GM21529 (cell line): Measurements from ENCODE around the gene SASH1.

Experiments used
- ATAC-seq: cut with Tn5 transposase; IDR thresholded peaks from one replicate; pipeline ENCODE4 v1.9.1; 2021; ENCODE audit not compliant: unreplicated experiment

Gene SASH1

GRCh38 chr6:148455674-148456558, 113.3 kb downstream of the SASH1 start:
- ATAC-seq = no peak

GRCh38 chr6:148457137-148457842, 114.7 kb downstream of the SASH1 start:
- no peak for ATAC-seq

GRCh38 chr6:148457843-148458159, 115.2 kb downstream of the SASH1 start:
- no peak for ATAC-seq

- ATAC-seq = no peak
These were observed 116.6 kb downstream of the SASH1 start for GRCh38 chr6:148459238-148459637.

GRCh38 chr6:148460876-148461646, 118.4 kb downstream of the SASH1 start:
- no peak for ATAC-seq

- no peak for ATAC-seq
These were observed 119.4 kb downstream of the SASH1 start for GRCh38 chr6:148461986-148462577.

- ATAC-seq = no peak
These were observed 121.0 kb downstream of the SASH1 start for GRCh38 chr6:148463671-148464070.

GRCh38 chr6:148464319-148465010, 121.8 kb downstream of the SASH1 start:
- peak; percentile 79 for ATAC-seq

- ATAC-seq = no peak
These were observed 122.3 kb downstream of the SASH1 start for GRCh38 chr6:148465011-148465335.

GRCh38 chr6:148465670-148466069, 123.0 kb downstream of the SASH1 start:
- ATAC-seq = no peak

- ATAC-seq = no peak
These were observed 123.5 kb downstream of the SASH1 start for GRCh38 chr6:148466158-148466557.

GRCh38 chr6:148467926-148468325, 125.3 kb downstream of the SASH1 start:
- no peak for ATAC-seq

- no peak for ATAC-seq
These were observed 127.5 kb downstream of the SASH1 start for GRCh38 chr6:148470156-148470555.

- ATAC-seq = no peak
These were observed 128.2 kb downstream of the SASH1 start for GRCh38 chr6:148470606-148471465.

- ATAC-seq = no peak
These were observed 129.1 kb downstream of the SASH1 start for GRCh38 chr6:148471624-148472159.

GRCh38 chr6:148472171-148473105, 129.8 kb downstream of the SASH1 start:
- no peak for ATAC-seq

GRCh38 chr6:148479497-148479896, 136.9 kb downstream of the SASH1 start:
- ATAC-seq = no peak

GRCh38 chr6:148487461-148487860, 144.8 kb downstream of the SASH1 start:
- no peak for ATAC-seq
